Caco-2 (cell line): Measurements from ENCODE around the gene IL12RB2. TPM values are rescaled to one million over a fixed set of nuclear protein-coding genes. Genes with fewer than 3 reads are reported as not detected.
"Not testable (repeated sequence)": the region's sequence is repeated elsewhere in the genome, so short reads cannot be mapped to it uniquely, and the experiment has no call there.

Experiments used
- BruUV-seq: library from RNA; stranded (reverse); fragments of 400-500 nt; replicated peaks from 2 replicates; lab custom pipeline; 2021; lab: Mats Ljungman, UMichigan
- CTCF ChIA-PET: fragments of 300-600 bp; sonication (Branson Sonifier 250); formaldehyde crosslinking; loops from one replicate; lab custom pipeline; 2022; ENCODE audit warnings: antibody characterized with exemption; lab: Charles Lee
- POLR2A ChIA-PET: fragments of 300-600 bp; sonication (Branson Sonifier 250); formaldehyde crosslinking; loops from one replicate; lab custom pipeline; 2022; ENCODE audit warnings: antibody characterized with exemption; lab: Charles Lee
- DNase-seq, 2 experiments: peaks; one replicate each; pipeline versions ENCODE4 v3.0.0 to v3.0.0-alpha.2; 2020 to 2022
- H3K27me3 ChIP-seq: replicated peaks from 2 replicates; pipeline ENCODE4 v1.6.0; 2011; ENCODE audit warnings: low read length; ENCODE audit not compliant: control insufficient read depth, insufficient read depth
- H3K36me3 ChIP-seq: 2 replicates; pipeline ENCODE4 v1.5.1; 2011; ENCODE audit warnings: low read length; ENCODE audit not compliant: control insufficient read depth, insufficient read depth
- H3K4me1 ChIP-seq: fragments of 250-450 bp; sonication (Bioruptor Pico); 2 replicates; pipeline ENCODE4 v1.5.1; 2020; ENCODE audit warnings: mild to moderate bottlenecking
- H3K4me3 ChIP-seq: 2 replicates; pipeline ENCODE4 v1.5.1; 2011; ENCODE audit warnings: low read depth, mild to moderate bottlenecking, control low read depth, low read length
- H3K9me3 ChIP-seq: fragments of 250-450 bp; sonication (Bioruptor Pico); 2 replicates; pipeline ENCODE4 v1.5.1; 2020; ENCODE audit warnings: mild to moderate bottlenecking, moderate library complexity
- H3K27ac Mint-ChIP-seq: one replicate; pipeline ENCODE4 v1.8.0; 2022; ENCODE audit warnings: mixed read lengths; ENCODE audit not compliant: unreplicated experiment
- H3K27me3 Mint-ChIP-seq: one replicate; pipeline ENCODE4 v1.8.0; 2022; ENCODE audit warnings: mixed read lengths; ENCODE audit not compliant: insufficient read depth, unreplicated experiment
- H3K36me3 Mint-ChIP-seq: one replicate; pipeline ENCODE4 v1.8.0; 2022; ENCODE audit warnings: mild to moderate bottlenecking, mixed read lengths; ENCODE audit not compliant: insufficient read depth, unreplicated experiment
- H3K4me1 Mint-ChIP-seq: one replicate; pipeline ENCODE4 v1.8.0; 2022; ENCODE audit warnings: low read depth, mixed read lengths; ENCODE audit not compliant: unreplicated experiment
- H3K4me3 Mint-ChIP-seq: one replicate; pipeline ENCODE4 v1.8.0; 2022; ENCODE audit warnings: mild to moderate bottlenecking, moderate library complexity, mixed read lengths; ENCODE audit not compliant: unreplicated experiment
- H3K9me3 Mint-ChIP-seq: one replicate; pipeline ENCODE4 v1.8.0; 2022; ENCODE audit warnings: mixed read lengths; ENCODE audit not compliant: unreplicated experiment
- CTCF ChIP-seq, 2 experiments: fragments of 200-600 bp in 1 of 2; IDR thresholded peaks; 1 replicate in 1 of 2; 2 replicates in 1 of 2; pipeline versions ENCODE4 v1.5.1 to v1.8.0; 2011 to 2022; ENCODE audit warnings: antibody characterized with exemption in 1 of 2, control low read depth in 1 of 2, inconsistent platforms in 1 of 2, low read depth in 1 of 2, low read length in 1 of 2, mild to moderate bottlenecking in 1 of 2, moderate library complexity in 1 of 2; ENCODE audit not compliant: insufficient read depth in 1 of 2, severe bottlenecking in 1 of 2, unreplicated experiment in 1 of 2
- intact Hi-C: fragments of 100-400 bp; cut with micrococcal nuclease; formaldehyde crosslinking; loops from one replicate; pipeline ENCODE4 v1.10.0; 2022; ENCODE audit not compliant: unreplicated experiment
- total RNA-seq: library from RNA; stranded (reverse); gene quantifications from 2 replicates; pipeline ENCODE4 v1.2.3, GENCODE V29; 2022

The IL12RB2 gene
- total RNA-seq, 1 experiment from 2014 or later, result 0.54 TPM

GRCh38 chr1:67399199-67399993, 91.7 kb downstream of the IL12RB2 start:
- no peak overlapping the region for H3K27ac Mint-ChIP-seq
- CTCF ChIA-PET, result no interaction called here

DNA sequence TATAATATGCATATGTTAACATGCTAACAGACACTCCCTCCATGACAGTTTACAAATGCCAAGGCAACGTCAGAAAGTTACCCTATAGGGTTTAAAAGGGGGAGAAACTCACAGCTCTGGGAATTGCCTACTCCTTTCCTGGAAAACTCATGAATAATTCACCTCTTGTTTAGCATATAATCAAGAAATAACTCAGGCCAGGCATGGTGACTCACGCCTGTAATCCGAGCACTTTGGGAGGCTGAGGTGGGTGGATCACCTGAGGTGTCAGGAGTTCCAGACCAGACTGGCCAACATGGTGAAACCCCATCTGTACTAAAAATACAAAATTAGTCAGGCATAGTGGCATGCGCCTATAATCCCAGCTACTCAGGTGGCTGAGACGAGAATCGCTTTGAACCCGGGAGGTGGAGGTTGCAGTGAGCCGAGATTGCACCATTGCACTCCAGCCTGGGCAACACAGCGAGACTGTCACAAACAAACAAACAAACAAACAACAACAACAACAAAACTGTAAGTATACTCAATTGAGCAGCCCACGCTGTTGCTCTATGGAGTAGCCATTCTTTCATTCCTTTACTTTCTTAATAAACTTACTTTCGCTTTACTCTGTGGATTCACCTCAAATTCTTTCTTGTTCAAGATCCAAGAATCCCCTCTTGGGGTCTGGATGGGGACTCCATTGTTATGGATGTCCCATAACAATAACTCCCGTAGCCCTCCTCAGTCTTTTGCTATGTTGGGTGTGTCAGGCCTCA, 92.5 kb downstream of the IL12RB2 start:
- H3K36me3 Mint-ChIP-seq, result peaks cover 29% of the 10 kb centered on the region
- BruUV-seq, H3K9me3 Mint-ChIP-seq, H3K27ac Mint-ChIP-seq, POLR2A ChIA-PET, H3K9me3 ChIP-seq, DNase-seq, H3K4me3 ChIP-seq, H3K27me3 ChIP-seq, H3K4me3 Mint-ChIP-seq, H3K36me3 ChIP-seq, H3K4me1 Mint-ChIP-seq, H3K27me3 Mint-ChIP-seq, CTCF ChIA-PET, H3K4me1 ChIP-seq, intact Hi-C loops: not testable (repeated sequence)

More at GRCh38 chr1:67399199-67399993, 91.7 kb downstream of the IL12RB2 start:
- Histone ChIP-seq H3K27me3 (no peaks in the 10 kb centered on the region), H3K4me3 (no peak overlapping the region), H3K4me1 (no peaks in the 10 kb centered on the region), H3K36me3 (no peaks in the 10 kb centered on the region), H3K9me3 (no peaks in the 10 kb centered on the region)
- Mint-ChIP-seq H3K4me1 (no peaks in the 10 kb centered on the region), H3K36me3 (peaks cover 29% of the 10 kb centered on the region), H3K4me3 (no peak overlapping the region), H3K9me3 (no peaks in the 10 kb centered on the region), H3K27me3 (no peaks in the 10 kb centered on the region)
- TF ChIP-seq CTCF (IDR thresholded peaks at IDR 0.05; ENCODE audit: insufficient read depth in 1 of 2, low read depth in 1 of 2, low read length in 1 of 2, severe bottlenecking in 1 of 2, unreplicated experiment in 1 of 2), result no peak
- intact Hi-C loops, result no loop called here
- DNase-seq, result no peak
- no TSS peak for BruUV-seq
- POLR2A ChIA-PET, result no interaction called here

- no peak for DNase-seq
- H3K4me3 ChIP-seq, result no peak overlapping the region
- intact Hi-C loops, result no loop called here
- H3K36me3 Mint-ChIP-seq, result peaks cover 38% of the 10 kb centered on the region
- H3K9me3 Mint-ChIP-seq, result no peaks in the 10 kb centered on the region
- no peaks in the 10 kb centered on the region for H3K4me1 ChIP-seq
- H3K4me3 Mint-ChIP-seq, result no peak overlapping the region
- no peaks in the 10 kb centered on the region for H3K4me1 Mint-ChIP-seq
- H3K9me3 ChIP-seq, result no peaks in the 10 kb centered on the region
- no TSS peak for BruUV-seq
- POLR2A ChIA-PET, result no interaction called here
- H3K27me3 Mint-ChIP-seq, result no peaks in the 10 kb centered on the region
- H3K27ac Mint-ChIP-seq, result no peak overlapping the region
- no peaks in the 10 kb centered on the region for H3K27me3 ChIP-seq
- CTCF ChIA-PET, result no interaction called here
- no peaks in the 10 kb centered on the region for H3K36me3 ChIP-seq
- no peak for TF ChIP-seq CTCF (IDR thresholded peaks at IDR 0.05; ENCODE audit: insufficient read depth in 1 of 2, low read depth in 1 of 2, low read length in 1 of 2, severe bottlenecking in 1 of 2, unreplicated experiment in 1 of 2)
These were observed 93.8 kb downstream of the IL12RB2 start for GRCh38 chr1:67401443-67401842.
